Mucosa of descending colon (tissue), 3 donors: Measurements from ENCODE around the gene DGCR6L. TPM values are rescaled to one million over a fixed set of nuclear protein-coding genes. Genes with fewer than 3 reads are reported as not detected.
"Not testable (repeated sequence)": the region's sequence is repeated elsewhere in the genome, so short reads cannot be mapped to it uniquely, and the experiment has no call there.

Experiments used
- ATAC-seq: fragments of 200-7000 bp; cut with Tn5 transposase; one replicate; pipeline ENCODE4 v1.9.1; 2020; ENCODE audit warnings: mild to moderate bottlenecking, moderate library complexity
- DNase-seq, 3 donors: peaks; one replicate each; pipeline ENCODE4 v3.0.0-alpha.2; 2020
- H3K36me3 ChIP-seq: fragments of 200-600 bp; one replicate; pipeline ENCODE4 v1.8.0; 2021; ENCODE audit warnings: low read depth, mild to moderate bottlenecking
- H3K4me1 ChIP-seq: fragments of 200-600 bp; one replicate; pipeline ENCODE4 v1.8.0; 2021; ENCODE audit warnings: low read depth, mild to moderate bottlenecking
- H3K4me3 ChIP-seq: fragments of 200-600 bp; one replicate; pipeline ENCODE4 v1.8.0; 2021; ENCODE audit warnings: mild to moderate bottlenecking
- H3K9me3 ChIP-seq: fragments of 200-600 bp; one replicate; pipeline ENCODE4 v1.8.0; 2021; ENCODE audit warnings: mild to moderate bottlenecking
- CTCF ChIP-seq: fragments of 200-600 bp; IDR thresholded peaks from one replicate; pipeline ENCODE4 v1.8.0; 2022; ENCODE audit warnings: antibody characterized with exemption, mild to moderate bottlenecking
- intact Hi-C, 2 donors: fragments of 100-400 bp; cut with DNase I in 1 of 2; cut with micrococcal nuclease in 1 of 2; formaldehyde crosslinking; loops; one replicate each; pipeline versions ENCODE4 v1.11.0 to v1.11.1; 2022; cut with DNase I, micrococcal nuclease
- total RNA-seq, 3 donors: library from RNA; stranded (reverse); fragmentation: NEBNext Ultra II Directional in 2 of 3; extraction: Animal tissue kit (Norgen Biotek cat#: 25700) in 2 of 3; gene quantifications; one replicate each; pipeline versions ENCODE4 v1.2.1 to v1.2.4, GENCODE V29; 2021 to 2023
- donor health status: DM: no; HTN: no; CAD: no; lungs with moderate emphysema.
- donor health status: DM: no; HTN: no; CAD: no.
- donor health status: DM: no; HTN: yes; CAD: no.

Gene DGCR6L
- total RNA-seq, 3 donors from 2014 or later = 24.8 to 33.9 (median 27.5) TPM

- Histone ChIP-seq H3K4me1 (no peaks in the 10 kb centered on the region), H3K36me3 (no peaks in the 10 kb centered on the region), H3K4me3 (no peak overlapping the region), H3K9me3 (no peaks in the 10 kb centered on the region)
- ATAC-seq = no peak
- intact Hi-C loops = no loop called here
- no peak for DNase-seq
- no peak for TF ChIP-seq CTCF
Observed at GRCh38 chr22:20291249-20291586, 28.6 kb downstream of the DGCR6L start.

GRCh38 chr22:20290578-20291248 is 29.1 kb downstream of the DGCR6L start:
- Histone ChIP-seq H3K36me3 (no peaks in the 10 kb centered on the region), H3K4me3 (no peak overlapping the region), H3K4me1 (no peaks in the 10 kb centered on the region), H3K9me3 (no peaks in the 10 kb centered on the region)
- DNase-seq = no peak
- no peak for TF ChIP-seq CTCF
- ATAC-seq = no peak
- intact Hi-C loops = no loop called here

GRCh38 chr22:20290045-20290392 is 29.8 kb downstream of the DGCR6L start:
- DNase-seq (no peak), ATAC-seq (no peak)
- Histone ChIP-seq H3K4me3 (no peak overlapping the region), H3K4me1 (no peaks in the 10 kb centered on the region), H3K36me3 (no peaks in the 10 kb centered on the region), H3K9me3 (no peaks in the 10 kb centered on the region)
- TF ChIP-seq CTCF = no peak
- intact Hi-C loops = no loop called here

GRCh38 chr22:20289182-20290044 is 30.4 kb downstream of the DGCR6L start:
- not testable (repeated sequence) for H3K4me1 ChIP-seq, ATAC-seq, DNase-seq, H3K4me3 ChIP-seq, H3K9me3 ChIP-seq, H3K36me3 ChIP-seq
- intact Hi-C loops = loop anchor here in 1 of 2 donors (5.0 kb wide), 1 partner anchor 132 kb away; no protein-coding TSS in a partner anchor

- H3K4me3 ChIP-seq = not testable (repeated sequence)
- intact Hi-C loops = loop anchor here in 1 of 2 donors (5.0 kb wide), 1 partner anchor 130 kb away; no protein-coding TSS in a partner anchor
Observed at GRCh38 chr22:20286784-20287423, 33.0 kb downstream of the DGCR6L start.

GRCh38 chr22:20286312-20286660 is 33.6 kb downstream of the DGCR6L start:
- H3K36me3 ChIP-seq, H3K4me3 ChIP-seq, DNase-seq, H3K4me1 ChIP-seq, H3K9me3 ChIP-seq, ATAC-seq: not testable (repeated sequence)
- intact Hi-C loops = loop anchor here in 1 of 2 donors (5.0 kb wide), 1 partner anchor 129 kb away; no protein-coding TSS in a partner anchor

More at GRCh38 chr22:20286784-20287423, 33.0 kb downstream of the DGCR6L start:
- not testable (repeated sequence) for ATAC-seq, DNase-seq, H3K4me1 ChIP-seq, H3K9me3 ChIP-seq, H3K36me3 ChIP-seq
